ENCODE measurements around the gene STUB1.
"Not testable (repeated sequence)": the region's sequence is repeated elsewhere in the genome, so short reads cannot be mapped to it uniquely, and the experiment has no call there.

Gene STUB1

DNA sequence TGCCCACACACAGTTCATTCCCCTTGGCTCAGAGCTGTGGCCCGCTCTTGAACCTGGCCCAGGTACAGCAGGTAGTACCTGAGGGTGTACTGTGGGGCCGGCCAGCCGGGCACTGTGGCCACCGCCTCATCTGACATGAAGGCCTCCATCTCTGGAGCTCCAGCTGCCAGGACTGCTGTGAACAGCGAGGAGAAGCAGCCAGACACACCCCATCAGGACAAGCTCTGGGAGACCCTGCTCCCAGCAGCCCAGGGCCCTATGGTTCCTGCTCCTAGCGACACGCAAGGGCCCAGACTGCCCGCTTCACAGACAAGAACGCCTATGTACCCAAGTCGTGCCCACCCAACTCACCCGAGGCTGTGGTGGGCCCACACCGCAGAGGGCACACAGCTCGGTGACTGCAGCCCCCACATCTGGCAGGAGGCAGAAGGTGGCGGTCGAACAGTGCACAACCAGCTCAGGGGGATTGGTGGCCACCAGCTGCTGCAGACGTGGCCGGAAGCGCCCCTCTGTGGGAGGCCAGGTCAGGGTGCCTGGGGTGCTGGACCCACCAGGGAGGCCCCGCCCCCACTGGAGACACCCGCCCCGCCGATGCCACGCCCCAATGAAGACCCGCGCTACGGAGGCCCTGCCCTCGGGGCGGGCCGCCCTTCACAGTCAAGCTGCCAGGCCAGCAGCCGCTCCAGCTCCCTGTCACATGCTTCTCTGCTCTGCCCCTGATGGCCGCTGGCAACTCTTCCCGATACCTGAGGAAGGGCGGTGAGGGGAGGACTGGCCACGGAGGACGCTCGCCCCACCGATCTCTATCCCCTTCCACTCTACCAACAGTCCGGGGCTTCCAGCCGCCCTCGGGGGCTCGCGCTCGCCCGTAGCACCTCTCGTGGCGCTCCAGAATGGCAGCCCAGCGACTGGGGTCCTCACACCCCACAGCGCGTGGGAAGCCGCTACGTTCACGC is 1.1 kb upstream of the STUB1 start:
- DNase-seq (ENCODE audit: low spot score): peak; percentile 69

DNA sequence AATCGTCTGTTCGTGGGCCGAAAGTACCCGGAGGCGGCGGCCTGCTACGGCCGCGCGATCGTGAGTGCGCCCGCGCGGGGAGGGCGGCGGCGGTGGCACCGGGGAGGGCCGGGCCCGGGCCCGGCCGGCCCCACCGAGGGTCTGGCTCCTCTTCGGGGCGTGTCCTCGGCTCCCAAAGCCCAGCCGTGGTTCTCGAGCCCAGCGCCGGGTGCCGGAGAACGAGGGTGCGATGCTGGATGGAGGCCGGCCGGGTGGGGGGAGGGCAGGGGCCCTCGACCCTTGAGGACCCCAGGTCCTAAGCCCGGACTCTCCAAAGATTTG is 375 bp downstream of the STUB1 start:
- DNase-seq (ENCODE audit: low spot score): no peak

DNA sequence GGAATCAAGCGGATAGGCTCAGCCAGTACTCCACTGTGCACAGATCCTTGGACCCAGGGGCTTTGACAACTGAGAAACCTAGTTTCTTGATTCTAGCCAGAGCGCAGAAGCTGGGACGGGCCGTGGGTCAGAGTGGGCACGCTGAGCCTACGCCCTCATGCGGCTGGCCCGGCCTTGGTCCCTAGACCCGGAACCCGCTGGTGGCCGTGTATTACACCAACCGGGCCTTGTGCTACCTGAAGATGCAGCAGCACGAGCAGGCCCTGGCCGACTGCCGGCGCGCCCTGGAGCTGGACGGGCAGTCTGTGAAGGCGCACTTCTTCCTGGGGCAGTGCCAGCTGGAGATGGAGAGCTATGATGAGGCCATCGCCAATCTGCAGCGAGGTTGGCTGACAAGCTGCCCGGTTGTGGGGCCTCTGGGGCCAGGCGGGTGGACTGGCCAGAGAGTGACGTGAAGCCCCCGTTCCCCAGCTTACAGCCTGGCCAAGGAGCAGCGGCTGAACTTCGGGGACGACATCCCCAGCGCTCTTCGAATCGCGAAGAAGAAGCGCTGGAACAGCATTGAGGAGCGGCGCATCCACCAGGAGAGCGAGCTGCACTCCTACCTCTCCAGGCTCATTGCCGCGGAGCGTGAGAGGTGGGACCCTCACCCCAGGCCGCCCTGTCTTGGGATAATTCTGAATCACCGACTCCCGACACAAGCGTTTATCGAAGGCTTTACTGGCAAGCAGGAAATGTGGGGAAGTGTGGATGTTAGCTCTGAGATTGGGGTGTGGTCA is 946 bp downstream of the STUB1 start:
- no peak for DNase-seq (ENCODE audit: low spot score)

DNA sequence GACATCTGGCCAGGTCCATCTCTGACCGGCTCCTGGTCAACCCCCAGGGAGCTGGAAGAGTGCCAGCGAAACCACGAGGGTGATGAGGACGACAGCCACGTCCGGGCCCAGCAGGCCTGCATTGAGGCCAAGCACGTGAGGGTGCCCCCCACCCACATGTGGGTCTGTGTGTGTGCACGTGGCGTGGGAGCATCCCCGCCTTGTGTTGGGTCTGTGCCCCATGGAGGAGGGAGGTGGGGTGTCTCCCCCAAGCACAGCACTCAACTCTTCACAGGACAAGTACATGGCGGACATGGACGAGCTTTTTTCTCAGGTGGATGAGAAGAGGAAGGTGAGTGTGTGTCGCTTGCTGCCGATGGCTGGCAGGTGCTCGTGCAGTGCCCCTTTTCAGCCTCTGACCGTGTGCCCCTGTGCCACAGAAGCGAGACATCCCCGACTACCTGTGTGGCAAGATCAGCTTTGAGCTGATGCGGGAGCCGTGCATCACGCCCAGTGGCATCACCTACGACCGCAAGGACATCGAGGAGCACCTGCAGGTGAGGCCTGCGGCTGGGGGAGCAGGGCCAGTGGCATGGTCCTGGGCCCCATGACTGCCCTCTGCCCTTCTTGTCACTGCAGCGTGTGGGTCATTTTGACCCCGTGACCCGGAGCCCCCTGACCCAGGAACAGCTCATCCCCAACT is 1.7 kb downstream of the STUB1 start:
- no peak for DNase-seq (ENCODE audit: low spot score)

DNA sequence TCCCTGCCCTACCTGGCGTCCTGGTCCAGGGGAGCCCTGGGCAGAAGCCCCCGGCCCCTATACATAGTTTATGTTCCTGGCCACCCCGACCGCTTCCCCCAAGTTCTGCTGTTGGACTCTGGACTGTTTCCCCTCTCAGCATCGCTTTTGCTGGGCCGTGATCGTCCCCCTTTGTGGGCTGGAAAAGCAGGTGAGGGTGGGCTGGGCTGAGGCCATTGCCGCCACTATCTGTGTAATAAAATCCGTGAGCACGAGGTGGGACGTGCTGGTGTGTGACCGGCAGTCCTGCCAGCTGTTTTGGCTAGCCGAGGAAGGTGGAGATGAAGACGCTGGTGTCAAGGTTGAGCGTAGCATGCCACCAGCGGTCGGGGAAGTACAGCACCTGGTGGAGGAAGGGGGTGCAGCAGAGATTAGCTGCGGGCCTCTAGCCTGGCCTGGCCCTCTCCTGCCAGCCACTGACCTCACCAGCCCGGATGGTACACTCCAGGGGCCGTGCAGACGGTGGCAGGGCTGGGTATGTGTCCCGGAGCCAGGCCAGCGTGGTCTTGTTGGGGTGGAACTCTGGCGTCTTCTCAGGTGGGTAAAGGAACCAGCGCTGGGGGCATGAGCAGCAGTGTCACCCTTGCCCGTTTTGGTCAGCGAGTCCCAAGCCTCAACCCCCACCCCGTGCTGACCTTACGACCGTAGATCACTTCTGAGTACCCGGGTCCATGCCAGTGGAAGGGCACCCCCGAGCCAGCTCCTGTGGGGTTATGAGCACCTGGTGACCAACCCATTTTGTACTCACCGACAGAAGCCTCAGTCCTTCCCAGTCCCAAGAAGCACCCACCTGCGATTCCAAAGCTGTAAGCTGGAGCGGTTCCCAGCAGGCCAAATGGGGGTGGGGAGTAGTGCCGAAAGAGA is 2.5 kb downstream of the STUB1 start:
- no peak for DNase-seq (ENCODE audit: low spot score)

DNA sequence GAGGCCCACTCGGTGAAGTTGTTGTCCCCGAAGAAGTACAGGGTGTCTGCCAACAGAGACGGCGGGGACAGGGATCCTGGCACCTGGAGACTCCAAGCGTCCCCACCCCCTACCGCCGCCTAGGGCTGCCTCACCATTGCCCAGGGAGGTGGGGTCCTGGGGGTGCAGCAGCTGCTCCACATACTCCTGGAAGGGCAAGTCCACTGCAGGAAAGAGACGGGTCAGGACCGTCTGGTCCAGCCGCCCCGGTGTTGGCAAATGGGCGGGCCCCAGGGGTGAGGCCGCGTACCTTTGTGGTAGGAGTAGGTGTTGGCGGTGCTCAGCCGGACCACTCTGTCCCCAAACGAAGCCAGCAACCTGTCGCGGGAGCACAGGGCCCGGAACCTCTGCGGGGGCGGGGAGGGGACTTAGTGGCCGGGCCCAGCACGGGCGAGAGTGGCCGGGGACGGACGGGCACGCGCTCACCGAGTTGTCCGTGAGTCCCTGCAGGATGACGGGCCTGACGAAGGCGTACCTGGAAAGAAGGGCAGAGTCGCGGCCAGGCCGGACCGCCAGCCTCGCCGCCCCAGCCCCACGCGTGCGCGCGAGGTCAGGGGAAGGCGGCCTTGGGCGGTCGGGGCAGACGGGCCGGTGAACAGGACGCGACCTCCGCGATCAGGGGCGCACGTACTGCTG is 3.3 kb downstream of the STUB1 start:
- no peak for DNase-seq (ENCODE audit: low spot score)

DNA sequence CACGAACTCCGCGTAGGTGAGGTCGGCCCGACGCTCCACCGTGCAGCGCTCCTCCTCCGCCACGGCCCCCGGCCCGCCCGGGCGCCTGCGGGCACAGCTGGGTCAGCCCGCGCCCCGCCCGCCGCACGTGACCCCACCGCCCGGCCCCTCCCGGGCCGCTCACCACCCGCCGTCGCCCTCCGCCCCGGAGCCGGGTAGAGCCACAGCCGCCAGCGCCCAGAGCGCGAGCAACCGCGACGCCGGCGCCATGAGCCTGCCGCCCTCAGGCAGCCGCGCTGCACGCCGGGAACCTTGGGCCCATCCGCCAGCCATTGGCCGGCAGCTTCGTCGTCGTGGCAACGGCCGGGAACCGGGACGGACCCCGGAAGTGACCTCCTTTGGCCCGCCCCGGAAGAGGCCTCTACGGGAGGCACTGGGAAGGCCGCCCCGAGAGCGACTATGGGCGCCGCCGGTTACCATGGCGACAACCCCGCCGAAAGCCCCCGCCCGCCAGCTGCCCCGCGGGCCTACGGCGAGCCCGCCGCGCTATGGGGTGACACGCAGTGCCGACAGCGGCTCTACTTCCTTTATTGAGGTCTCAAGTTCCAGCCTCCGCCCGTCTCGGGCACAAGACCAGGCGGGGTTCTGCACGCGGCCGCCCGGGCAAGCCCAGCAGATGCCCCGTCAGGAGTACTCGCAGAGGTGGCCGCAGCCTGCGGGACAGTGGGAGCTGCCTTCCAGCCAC is 4.0 kb downstream of the STUB1 start, which contains the start of gene JMJD8:
Gene JMJD8 (minus strand): TSS at position 264 of the 724 bp plus-strand sequence. CDS start 15 bp downstream, at position 249.
- peak; percentile 94 for DNase-seq (ENCODE audit: low spot score)

DNA sequence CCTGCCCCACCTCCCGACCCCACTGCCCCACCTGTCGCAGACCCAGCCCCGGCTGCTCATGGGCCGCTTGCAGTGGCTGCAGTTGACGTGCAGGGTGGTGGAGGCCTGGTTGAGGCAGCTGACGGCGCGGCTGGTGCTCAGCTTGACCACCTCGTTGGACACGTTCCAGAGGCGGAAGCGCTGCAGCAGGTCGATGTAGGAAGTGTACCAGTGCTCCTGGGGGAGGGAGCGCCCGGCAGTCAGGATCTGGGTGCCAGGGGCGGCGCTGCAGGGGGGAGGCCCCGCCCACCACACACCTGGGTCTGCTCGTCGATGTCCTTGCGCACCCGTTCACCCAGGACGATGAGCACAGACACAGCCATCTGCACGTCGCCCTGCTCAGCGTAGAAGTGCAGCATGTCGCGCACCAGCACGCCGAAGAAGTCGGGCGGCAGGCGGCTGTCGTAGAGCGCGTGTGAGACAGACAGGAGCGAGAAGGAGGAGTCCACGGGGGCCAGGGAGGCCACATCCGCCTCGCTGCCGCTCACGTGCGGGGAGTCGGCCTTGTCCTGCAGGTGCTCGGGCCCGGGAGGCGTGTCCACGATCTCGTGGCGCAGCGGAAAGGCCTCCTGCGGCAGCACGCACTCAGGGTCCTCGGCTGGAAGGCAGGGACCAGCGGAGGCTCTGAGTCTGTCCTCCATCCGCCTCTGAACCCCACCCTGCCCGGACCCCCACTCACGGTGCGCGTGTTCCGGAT is 4.9 kb downstream of the STUB1 start:
- DNase-seq (ENCODE audit: low spot score): no peak

DNA sequence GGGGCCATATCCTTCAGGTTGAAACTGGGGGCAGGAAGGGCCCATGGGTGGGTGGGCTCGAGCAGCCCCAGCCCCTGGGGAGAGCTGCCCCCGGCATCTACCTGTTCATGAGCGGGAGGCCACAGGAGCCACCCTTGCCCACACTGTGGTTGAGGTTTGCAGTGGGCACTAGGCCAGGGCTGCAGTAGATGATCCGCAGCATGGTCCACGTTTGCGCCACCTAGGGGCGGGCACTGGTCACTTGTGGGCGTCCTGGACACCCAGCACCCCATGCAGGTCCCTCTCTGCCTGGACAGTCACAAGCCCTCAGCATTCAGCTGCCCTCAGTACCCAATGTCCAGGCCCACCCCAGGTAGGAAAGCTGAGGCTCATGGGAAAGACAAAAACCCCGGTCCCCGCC is 5.8 kb downstream of the STUB1 start:
- DNase-seq (ENCODE audit: low spot score): no peak

DNA sequence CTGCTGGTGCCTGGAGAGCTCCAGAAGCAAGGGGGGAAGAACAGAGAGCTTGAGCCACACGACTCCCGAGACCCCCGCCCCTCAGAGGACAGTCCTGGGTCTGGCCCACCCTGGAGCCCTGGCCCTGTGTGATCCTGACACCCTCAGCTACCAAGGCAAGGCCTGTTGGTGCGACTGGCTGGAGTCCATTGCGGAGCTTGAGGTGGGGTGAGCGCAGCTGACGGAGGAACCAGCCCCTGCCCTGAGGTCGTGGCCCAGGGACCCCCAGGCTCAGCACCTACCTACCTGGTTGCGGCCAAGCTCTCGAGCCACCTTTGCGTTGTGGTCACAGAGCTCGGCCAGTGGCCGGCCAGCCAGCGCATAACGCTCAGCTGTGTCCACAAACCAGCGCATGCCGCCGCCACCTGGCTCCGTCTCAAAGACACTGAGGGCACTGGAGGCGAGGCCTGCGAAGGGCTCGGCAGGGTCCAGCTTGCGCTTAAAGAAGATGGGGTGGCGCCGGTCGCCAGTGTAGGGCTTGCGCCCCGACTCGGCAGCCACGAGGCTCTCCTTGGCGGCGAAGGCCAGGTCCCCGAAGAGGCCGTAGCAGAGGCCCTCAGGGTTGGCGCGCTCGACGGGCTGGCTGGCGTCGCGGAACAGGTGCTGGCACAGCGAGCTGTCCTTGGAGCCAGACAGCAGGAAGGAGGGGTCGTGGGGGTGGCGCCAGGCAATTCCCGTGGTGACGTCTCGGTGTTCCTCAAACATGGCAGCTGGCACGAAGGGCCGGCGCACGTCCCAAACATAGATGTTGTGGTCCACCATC is 6.5 kb downstream of the STUB1 start:
- no peak for DNase-seq (ENCODE audit: low spot score)

DNA sequence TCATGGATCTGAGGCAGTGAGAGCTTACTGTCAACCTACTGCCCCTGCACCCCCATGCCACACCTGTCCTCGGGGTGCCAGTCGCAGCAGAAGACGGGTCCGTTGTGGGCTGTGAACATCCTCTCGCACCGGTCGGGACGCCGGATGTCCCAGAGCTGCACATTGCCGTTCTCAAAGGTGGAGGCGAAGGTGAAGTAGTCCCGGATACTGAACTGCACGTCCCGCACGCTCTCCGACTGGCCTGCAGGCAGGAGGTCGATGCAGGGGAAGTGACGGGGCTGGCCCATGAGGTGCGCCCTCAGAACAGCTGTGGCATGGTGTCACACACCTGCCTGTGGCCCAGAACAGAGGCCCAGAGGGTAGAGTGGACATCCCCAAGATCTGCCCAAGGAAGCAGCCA is 7.3 kb downstream of the STUB1 start:
- no peak for DNase-seq (ENCODE audit: low spot score)

DNA sequence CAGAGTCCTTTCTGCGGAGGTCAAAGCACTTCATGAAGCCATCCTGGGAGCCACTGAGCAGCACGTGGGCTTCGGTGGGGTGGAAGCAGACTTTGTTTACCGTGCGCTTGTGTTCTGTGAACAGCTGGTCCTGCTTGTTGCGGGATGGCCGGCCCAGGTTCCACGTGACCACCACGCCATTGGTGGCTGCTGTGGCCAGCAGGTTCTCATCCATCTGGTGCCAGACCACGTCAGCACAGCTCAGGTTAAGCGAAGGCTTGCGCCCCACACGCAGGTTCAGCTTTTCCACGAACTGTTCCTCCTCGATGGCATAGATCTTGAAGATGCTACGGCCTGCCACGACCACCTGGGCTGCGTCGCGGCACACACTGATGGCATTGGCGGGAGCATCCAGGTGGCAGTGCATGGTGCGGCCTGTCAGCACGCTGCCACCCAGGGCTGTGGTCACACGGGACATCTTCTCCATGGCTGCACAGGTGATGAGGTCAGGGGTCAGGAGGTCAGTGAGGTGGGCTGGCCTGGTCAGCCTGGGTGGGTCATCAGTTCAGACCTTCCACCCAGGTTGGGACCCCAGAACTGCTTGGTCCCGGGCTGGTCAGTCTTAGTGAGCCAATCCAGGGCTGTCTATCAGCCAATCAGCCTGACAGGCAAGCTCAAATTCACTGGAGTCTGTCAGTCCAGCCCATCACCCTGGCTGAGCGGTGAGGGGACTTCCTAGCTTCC is 9.1 kb downstream of the STUB1 start:
- no peak for DNase-seq (ENCODE audit: low spot score)

DNA sequence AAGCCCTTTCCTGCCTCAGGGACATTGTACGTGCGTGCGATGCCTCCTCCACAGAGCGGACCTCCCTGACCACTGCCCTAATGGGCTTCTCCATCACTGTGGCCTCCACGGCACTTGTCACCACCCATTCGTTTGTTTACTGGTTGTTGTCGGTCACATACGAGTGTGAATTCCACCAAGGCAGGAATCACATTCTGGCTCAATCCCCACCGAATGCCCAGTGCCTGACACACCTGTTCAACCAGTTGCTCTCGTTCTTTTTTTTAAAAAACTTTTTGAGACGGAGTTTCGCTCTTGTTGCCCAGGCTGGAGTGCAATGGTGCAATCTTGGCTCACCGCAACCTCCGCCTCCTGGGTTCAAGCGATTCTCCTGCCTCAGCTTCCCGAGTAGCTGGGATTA is 11.0 kb downstream of the STUB1 start:
- not testable (repeated sequence) for DNase-seq (ENCODE audit: low spot score)

DNA sequence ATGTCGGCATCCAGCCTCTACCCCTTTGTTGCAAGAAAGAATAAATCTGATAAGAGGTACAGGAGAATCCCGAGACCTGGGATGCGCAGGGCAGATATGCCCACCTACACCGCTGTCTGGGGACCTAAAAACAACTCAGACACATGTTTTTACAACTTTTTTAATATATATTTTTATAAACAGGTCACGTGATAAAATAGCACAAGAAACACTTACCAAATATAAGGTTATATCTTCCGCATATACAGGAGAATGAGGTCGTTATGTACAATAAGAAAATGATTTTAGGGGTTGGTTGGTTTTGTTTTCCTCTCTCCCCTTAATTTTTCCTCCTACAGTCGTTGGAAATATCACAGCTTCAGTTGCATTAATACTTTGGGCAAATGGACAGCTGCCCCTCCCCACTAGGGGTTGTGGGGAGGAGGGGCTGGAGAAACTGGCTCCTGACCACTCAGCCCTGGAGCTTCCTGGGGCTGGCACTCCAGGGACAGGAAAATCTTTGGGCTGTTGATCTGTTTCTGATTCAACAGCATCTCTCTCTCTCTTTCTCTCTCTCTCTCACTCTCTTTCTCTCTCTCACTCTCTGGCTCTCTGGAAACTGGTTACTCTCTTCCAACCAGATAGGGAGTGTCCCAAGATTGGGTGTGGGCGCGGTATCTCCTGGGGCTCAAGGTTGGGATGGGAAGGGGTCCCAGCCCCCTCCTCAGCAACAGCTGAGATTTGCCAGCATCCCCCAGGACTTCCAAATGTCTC is 12.3 kb downstream of the STUB1 start:
- DNase-seq (ENCODE audit: low spot score): no peak

DNA sequence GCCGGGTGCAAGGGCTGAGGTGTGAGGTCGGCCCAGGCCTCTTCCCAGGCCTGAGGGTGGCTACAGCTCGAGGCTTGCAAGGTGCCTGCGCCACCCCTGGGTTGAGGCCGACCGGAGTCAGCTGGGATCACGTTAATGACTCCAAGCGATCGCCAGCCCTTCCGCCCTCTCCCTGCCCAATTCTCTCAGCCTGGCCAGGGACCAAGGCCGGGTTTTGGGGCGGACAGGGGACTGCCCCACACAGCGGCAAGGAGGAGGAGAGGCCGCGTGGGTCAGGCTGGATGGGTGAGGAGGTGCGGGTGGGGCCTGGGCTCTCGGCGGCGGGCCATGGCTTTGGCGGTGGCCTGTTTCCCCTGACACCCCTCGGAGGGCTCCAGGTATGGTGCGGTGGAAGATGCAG is 13.2 kb downstream of the STUB1 start:
- DNase-seq (ENCODE audit: low spot score): no peak

DNA sequence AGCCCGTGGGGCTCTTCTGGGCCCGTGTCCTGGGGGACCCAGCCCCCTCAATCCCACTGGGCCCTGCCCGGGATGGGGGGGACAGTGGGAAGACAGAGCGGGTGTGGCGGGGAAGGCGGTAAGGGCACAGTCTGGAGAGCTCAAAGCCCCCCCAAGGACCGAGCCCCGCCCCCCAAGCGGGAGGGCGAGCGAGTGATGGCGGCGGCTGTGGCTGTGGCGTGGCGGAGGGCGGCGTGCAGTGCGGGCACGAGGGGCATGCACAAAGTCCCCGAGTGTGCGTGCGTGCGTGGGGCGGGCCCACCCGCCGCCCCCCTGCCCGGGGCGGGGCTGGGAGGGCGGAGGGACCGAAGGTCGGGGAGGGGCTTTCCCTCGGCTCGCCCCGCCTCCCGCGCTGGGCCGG is 13.6 kb downstream of the STUB1 start:
- no peak for DNase-seq (ENCODE audit: low spot score)

DNA sequence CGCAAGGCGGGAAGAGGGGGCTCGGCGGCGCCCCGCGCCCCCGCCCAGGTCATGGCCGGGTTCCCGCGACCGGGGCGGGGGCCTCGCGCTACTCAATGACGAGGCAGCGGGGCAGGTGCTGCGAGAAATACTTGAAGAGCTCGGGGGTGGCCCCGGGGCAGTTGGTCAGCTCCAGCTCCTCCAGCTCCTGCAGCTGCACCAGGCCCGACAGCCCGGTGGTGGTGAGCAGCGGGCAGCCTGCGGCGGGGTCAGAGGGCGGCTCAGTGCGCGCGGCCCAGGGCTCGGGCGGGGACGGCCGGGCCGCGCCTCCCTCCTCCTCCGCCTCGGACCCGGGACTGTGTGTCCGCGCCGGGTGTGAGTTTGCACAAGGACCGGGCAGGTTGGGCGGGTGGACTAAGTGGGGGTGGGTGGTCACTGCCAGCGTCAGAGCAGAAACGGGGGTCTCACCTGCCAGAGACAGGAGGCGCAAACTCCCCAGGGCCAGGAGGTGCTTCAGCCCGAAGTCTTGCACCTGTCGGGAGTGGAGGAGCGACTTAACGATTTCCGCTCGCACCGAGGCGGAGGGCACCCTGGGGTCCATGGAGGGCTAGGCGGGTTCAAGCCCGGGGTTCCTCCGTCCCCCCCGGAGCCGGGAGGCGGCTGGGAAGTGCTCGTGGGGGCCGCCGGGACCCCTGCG is 14.1 kb downstream of the STUB1 start:
- no peak for DNase-seq (ENCODE audit: low spot score)
